ENCODE results near the gene STX8.
A peak's percentile ranks its signal among the peaks of the same experiment; 100 is the strongest.
"Not testable (repeated sequence)": the region's sequence is repeated elsewhere in the genome, so short reads cannot be mapped to it uniquely, and the experiment has no call there.

The STX8 gene

GRCh38 chr17:9557161-9557755 is 18.4 kb downstream of the STX8 start:
- WGBS (ENCODE audit: extremely low coverage, insufficient coverage, insufficient read length) = no CpG with 5 or more reads among the region's 10 CpGs
- Histone ChIP-seq H3K4me2 (ENCODE audit: low read length) (no peak overlapping the region), H3K18ac (ENCODE audit: low read length) (no peak overlapping the region)

GRCh38 chr17:9554715-9555114 is 20.9 kb downstream of the STX8 start:
- H2BK120ac ChIP-seq (ENCODE audit: insufficient read depth, low read length, poor library complexity); H3K4me1 ChIP-seq (ENCODE audit: control insufficient read depth in 1 of 2, insufficient read depth in 2 of 2, low read length in 2 of 2); H3K4me3 ChIP-seq (ENCODE audit: low read depth, low read length); H3K14ac ChIP-seq (ENCODE audit: low read length); H2BK12ac ChIP-seq (ENCODE audit: low read length); H3K18ac ChIP-seq (ENCODE audit: low read length); H3K27ac ChIP-seq (ENCODE audit: low read depth, low read length); H3K9me3 ChIP-seq (ENCODE audit: insufficient read depth, low read depth, low read length); H3K4me2 ChIP-seq (ENCODE audit: low read length); H4K12ac ChIP-seq (ENCODE audit: low read depth, low read length); H3K27me3 ChIP-seq (ENCODE audit: insufficient read depth, low read length); H4K91ac ChIP-seq (ENCODE audit: low read depth, low read length); H3K79me1 ChIP-seq (ENCODE audit: low read length); H3K23ac ChIP-seq (ENCODE audit: low read length); H3K9ac ChIP-seq (ENCODE audit: low read length); H3K36me3 ChIP-seq (ENCODE audit: control insufficient read depth in 1 of 2, insufficient read depth in 2 of 2, low read length in 2 of 2); H2BK5ac ChIP-seq (ENCODE audit: low read depth, low read length, poor library complexity); H3K4ac ChIP-seq (ENCODE audit: low read depth, low read length); H4K8ac ChIP-seq (ENCODE audit: low read depth, low read length); H2AK5ac ChIP-seq (ENCODE audit: low read length); H2AFZ ChIP-seq (ENCODE audit: insufficient read depth, low read length, poor library complexity); H3K79me2 ChIP-seq (ENCODE audit: control insufficient read depth, insufficient read depth, low read length, poor library complexity): not testable (repeated sequence)
- peak; percentile 31 to 70 for DNase-seq
- WGBS (ENCODE audit: extremely low coverage, insufficient coverage, insufficient read length) = no CpG with 5 or more reads among the region's 6 CpGs

More at GRCh38 chr17:9557161-9557755, 18.4 kb downstream of the STX8 start:
- Histone ChIP-seq H4K91ac (ENCODE audit: low read depth, low read length) (no peak overlapping the region), H3K27me3 (ENCODE audit: insufficient read depth, low read length) (no peaks in the 10 kb centered on the region), H2BK12ac (ENCODE audit: low read length) (no peak overlapping the region), H3K4me3 (ENCODE audit: low read depth, low read length) (no peak overlapping the region), H3K79me1 (ENCODE audit: low read length) (no peaks in the 10 kb centered on the region), H3K9ac (ENCODE audit: low read length) (no peak overlapping the region), H2BK5ac (ENCODE audit: low read depth, low read length, poor library complexity) (no peak overlapping the region), H2AK5ac (ENCODE audit: low read length) (no peak overlapping the region), H3K4ac (ENCODE audit: low read depth, low read length) (no peak overlapping the region), H3K9me3 (ENCODE audit: insufficient read depth, low read depth, low read length) (no peaks in the 10 kb centered on the region), H4K12ac (ENCODE audit: low read depth, low read length) (no peak overlapping the region), H3K79me2 (ENCODE audit: control insufficient read depth, insufficient read depth, low read length, poor library complexity) (no peaks in the 10 kb centered on the region), H3K23ac (ENCODE audit: low read length) (no peak overlapping the region), H4K8ac (ENCODE audit: low read depth, low read length) (no peak overlapping the region), H3K14ac (ENCODE audit: low read length) (no peak overlapping the region), H2BK120ac (ENCODE audit: insufficient read depth, low read length, poor library complexity) (no peak overlapping the region), H3K27ac (ENCODE audit: low read depth, low read length) (no peak overlapping the region), H3K4me1 (ENCODE audit: control insufficient read depth in 1 of 2, insufficient read depth in 2 of 2, low read length in 2 of 2) (no peaks in the 10 kb centered on the region), H3K36me3 (ENCODE audit: control insufficient read depth in 1 of 2, insufficient read depth in 2 of 2, low read length in 2 of 2) (peaks cover 0 to 2% of the 10 kb centered on the region in 2 experiments), H2AFZ (ENCODE audit: insufficient read depth, low read length, poor library complexity) (no peak overlapping the region)
- peak; percentile 2 to 75 for DNase-seq

GRCh38 chr17:9553596-9553995 is 22.0 kb downstream of the STX8 start:
- Histone ChIP-seq H3K9me3 (ENCODE audit: insufficient read depth, low read depth, low read length) (no peaks in the 10 kb centered on the region), H2AK5ac (ENCODE audit: low read length) (no peak overlapping the region), H4K91ac (ENCODE audit: low read depth, low read length) (no peak overlapping the region), H3K27me3 (ENCODE audit: insufficient read depth, low read length) (no peaks in the 10 kb centered on the region), H3K4me2 (ENCODE audit: low read length) (no peak overlapping the region), H3K27ac (ENCODE audit: low read depth, low read length) (no peak overlapping the region), H3K4me1 (ENCODE audit: control insufficient read depth in 1 of 2, insufficient read depth in 2 of 2, low read length in 2 of 2) (no peaks in the 10 kb centered on the region), H2BK12ac (ENCODE audit: low read length) (no peak overlapping the region), H3K79me2 (ENCODE audit: control insufficient read depth, insufficient read depth, low read length, poor library complexity) (no peaks in the 10 kb centered on the region), H3K4ac (ENCODE audit: low read depth, low read length) (no peak overlapping the region), H4K12ac (ENCODE audit: low read depth, low read length) (no peak overlapping the region), H3K18ac (ENCODE audit: low read length) (no peak overlapping the region), H4K8ac (ENCODE audit: low read depth, low read length) (no peak overlapping the region), H3K4me3 (ENCODE audit: low read depth, low read length) (no peak overlapping the region), H2BK120ac (ENCODE audit: insufficient read depth, low read length, poor library complexity) (no peak overlapping the region), H3K36me3 (ENCODE audit: control insufficient read depth in 1 of 2, insufficient read depth in 2 of 2, low read length in 2 of 2) (peaks cover 1 to 2% of the 10 kb centered on the region in 2 experiments), H3K79me1 (ENCODE audit: low read length) (no peaks in the 10 kb centered on the region), H3K9ac (ENCODE audit: low read length) (no peak overlapping the region), H3K14ac (ENCODE audit: low read length) (no peak overlapping the region), H2AFZ (ENCODE audit: insufficient read depth, low read length, poor library complexity) (no peak overlapping the region), H2BK5ac (ENCODE audit: low read depth, low read length, poor library complexity) (no peak overlapping the region), H3K23ac (ENCODE audit: low read length) (no peak overlapping the region)
- WGBS (ENCODE audit: extremely low coverage, insufficient coverage, insufficient read length) = no CpG with 5 or more reads among the region's 4 CpGs
- DNase-seq = no peak

GRCh38 chr17:9553181-9553580 is 22.4 kb downstream of the STX8 start:
- Histone ChIP-seq H2BK5ac (ENCODE audit: low read depth, low read length, poor library complexity) (no peak overlapping the region), H3K79me2 (ENCODE audit: control insufficient read depth, insufficient read depth, low read length, poor library complexity) (no peaks in the 10 kb centered on the region), H3K18ac (ENCODE audit: low read length) (no peak overlapping the region), H2BK120ac (ENCODE audit: insufficient read depth, low read length, poor library complexity) (no peak overlapping the region), H2AK5ac (ENCODE audit: low read length) (no peak overlapping the region), H3K4ac (ENCODE audit: low read depth, low read length) (no peak overlapping the region), H3K14ac (ENCODE audit: low read length) (no peak overlapping the region), H2AFZ (ENCODE audit: insufficient read depth, low read length, poor library complexity) (no peak overlapping the region), H3K36me3 (ENCODE audit: control insufficient read depth in 1 of 2, insufficient read depth in 2 of 2, low read length in 2 of 2) (peaks cover 1 to 2% of the 10 kb centered on the region in 2 experiments), H3K79me1 (ENCODE audit: low read length) (no peaks in the 10 kb centered on the region), H3K27ac (ENCODE audit: low read depth, low read length) (no peak overlapping the region), H3K9me3 (ENCODE audit: insufficient read depth, low read depth, low read length) (no peaks in the 10 kb centered on the region), H4K8ac (ENCODE audit: low read depth, low read length) (no peak overlapping the region), H3K27me3 (ENCODE audit: insufficient read depth, low read length) (no peaks in the 10 kb centered on the region), H3K4me2 (ENCODE audit: low read length) (no peak overlapping the region), H4K12ac (ENCODE audit: low read depth, low read length) (no peak overlapping the region), H3K4me3 (ENCODE audit: low read depth, low read length) (no peak overlapping the region), H3K23ac (ENCODE audit: low read length) (no peak overlapping the region), H4K91ac (ENCODE audit: low read depth, low read length) (no peak overlapping the region), H2BK12ac (ENCODE audit: low read length) (no peak overlapping the region), H3K4me1 (ENCODE audit: control insufficient read depth in 1 of 2, insufficient read depth in 2 of 2, low read length in 2 of 2) (no peaks in the 10 kb centered on the region), H3K9ac (ENCODE audit: low read length) (no peak overlapping the region)
- no peak for DNase-seq
- WGBS (ENCODE audit: extremely low coverage, insufficient coverage, insufficient read length) = no CpG with 5 or more reads among the region's 2 CpGs
